ENCODE data around the gene RNLS. TPM values are rescaled to one million over a fixed set of nuclear protein-coding genes. Genes with fewer than 3 reads are reported as not detected.

Gene RNLS
- total and polyA plus RNA-seq, 2 of the 8 experiments (the other 6 are each of a cell fraction or from before 2014, with no cell fraction given): 7.5 to 12.7 TPM

GRCh38 chr10:88508796-88509195, 74.3 kb downstream of the RNLS start:
- no peak overlapping the region for H2BK5ac ChIP-seq (ENCODE audit: low read depth, low read length)
- H3K4me1 ChIP-seq (replicated peaks in 1 of 4; ENCODE audit: control insufficient read depth in 3 of 4, insufficient read depth in 4 of 4, low read length in 3 of 4): peaks cover 0 to 6% (median 2%) of the 10 kb centered on the region in 4 experiments; a peak in 2 of 7 replicates
- no peak overlapping the region for H2BK12ac ChIP-seq (ENCODE audit: low read depth, low read length)
- no peak overlapping the region for H3K4me3 ChIP-seq (ENCODE audit: extremely low read depth in 1 of 4, insufficient read depth in 2 of 4, low read depth in 3 of 4, low read length in 4 of 4)
- no peak overlapping the region for H2AK5ac ChIP-seq (ENCODE audit: low read depth, low read length)
- H2BK120ac ChIP-seq (replicated peaks; ENCODE audit: low read depth, low read length): no peak overlapping the region
- no peaks in the 10 kb centered on the region for H3K79me2 ChIP-seq (ENCODE audit: control insufficient read depth in 1 of 2, insufficient read depth in 2 of 2, low read length in 2 of 2)
- H2AFZ ChIP-seq (ENCODE audit: low read length): no peak overlapping the region
- H2BK20ac ChIP-seq (ENCODE audit: low read length): no peak overlapping the region
- H2BK15ac ChIP-seq (ENCODE audit: low read length): no peak overlapping the region
- no peak overlapping the region for H4K91ac ChIP-seq (replicated peaks; ENCODE audit: insufficient read length, low read length)
- no peaks in the 10 kb centered on the region for H3K27me3 ChIP-seq (replicated peaks in 1 of 4; ENCODE audit: control insufficient read depth in 3 of 4, extremely low read depth in 1 of 4, insufficient read depth in 3 of 4, low read length in 3 of 4)
- H3K4ac ChIP-seq (replicated peaks; ENCODE audit: insufficient read length, low read depth, low read length): no peak overlapping the region
- WGBS, 2 experiments (ENCODE audit: extremely low coverage in 1 of 2, insufficient coverage in 1 of 2, insufficient read length in 1 of 2, insufficient replicate concordance in 2 of 2, low coverage in 1 of 2, low lambda C conversion rate in 2 of 2, missing lambda C conversion rate in 1 of 2): 58% methylated on average over 3 of the region's 3 CpGs; no CpG with 5 or more reads in 1 of the 2 experiments
- ChIA-PET POLR2A (ENCODE audit: partially characterized antibody) (no interaction called here), CTCF (ENCODE audit: partially characterized antibody) (no interaction called here)
- no peak overlapping the region for H3K14ac ChIP-seq (ENCODE audit: insufficient read length)
- no peak overlapping the region for H3K18ac ChIP-seq (ENCODE audit: extremely low read depth, low read length)
- no peak overlapping the region for H3K9ac ChIP-seq (replicated peaks in 1 of 4; ENCODE audit: extremely low read depth in 1 of 4, low read depth in 3 of 4, low read length in 3 of 4)
- no peaks in the 10 kb centered on the region for H4K20me1 ChIP-seq (replicated peaks in 1 of 2; ENCODE audit: control insufficient read depth in 1 of 2, insufficient read depth in 2 of 2, low read length in 2 of 2)
- H4K8ac ChIP-seq (ENCODE audit: extremely low read depth, insufficient read depth, low read length): no peak overlapping the region
- FAIRE-seq: no peak
- H3K27ac ChIP-seq (ENCODE audit: low read depth, low read length): no peak overlapping the region
- no peak overlapping the region for H3K4me2 ChIP-seq (ENCODE audit: insufficient read depth in 1 of 2, low read depth in 2 of 2, low read length in 2 of 2)
- no peak overlapping the region for H3K23ac ChIP-seq (ENCODE audit: insufficient read length)
- no peaks in the 10 kb centered on the region for H3K79me1 ChIP-seq (ENCODE audit: low read depth, low read length)
- TF ChIP-seq RNF2 (IDR thresholded peaks at IDR 0.05; ENCODE audit: borderline replicate concordance, low read depth, low read length, missing control alignments, poor library complexity, severe bottlenecking): no peak
- no peak for TF ChIP-seq SUZ12 (IDR thresholded peaks at IDR 0.05; ENCODE audit: low read length)
- TF ChIP-seq KDM5A (IDR thresholded peaks at IDR 0.05; ENCODE audit: low read length): no peak
- no peak for TF ChIP-seq GABPA (IDR thresholded peaks at IDR 0.05; ENCODE audit: borderline replicate concordance, insufficient read depth, low read length)
- TF ChIP-seq HDAC2 (IDR thresholded peaks at IDR 0.05; ENCODE audit: borderline replicate concordance in 1 of 2, low read depth in 2 of 2, low read length in 2 of 2): no peak
- no peak for TF ChIP-seq POLR2AphosphoS5 (IDR thresholded peaks at IDR 0.05; ENCODE audit: low read depth, low read length)
- no peak for TF ChIP-seq MAFK (IDR thresholded peaks at IDR 0.05; ENCODE audit: low read depth, low read length)
- TF ChIP-seq RBBP5 (IDR thresholded peaks at IDR 0.05; ENCODE audit: borderline replicate concordance, low read depth, low read length): no peak
- no peak for TF ChIP-seq POLR2A (IDR thresholded peaks at IDR 0.05; ENCODE audit: control extremely low read depth in 1 of 2, low read depth in 2 of 2, low read length in 2 of 2)
- no peaks in the 10 kb centered on the region for H3K23me2 ChIP-seq (ENCODE audit: low read depth, low read length)
- no peak overlapping the region for H4K5ac ChIP-seq (ENCODE audit: insufficient read length, low read depth, low read length)
- no peaks in the 10 kb centered on the region for H3K9me3 ChIP-seq (ENCODE audit: insufficient read depth in 2 of 2, low read depth in 1 of 2, low read length in 1 of 2)
- no peaks in the 10 kb centered on the region for H3K36me3 ChIP-seq (ENCODE audit: control insufficient read depth in 2 of 4, insufficient read depth in 4 of 4, low read length in 3 of 4)
- DNase-seq (ENCODE audit: low read depth in 1 of 2, low spot score in 2 of 2): no peak
- no peak overlapping the region for H3K56ac ChIP-seq (replicated peaks; ENCODE audit: insufficient read length, low read depth, low read length)
